ENCODE results near the gene CELF2.
A peak's percentile ranks its signal among the peaks of the same experiment; 100 is the strongest.

DNA sequence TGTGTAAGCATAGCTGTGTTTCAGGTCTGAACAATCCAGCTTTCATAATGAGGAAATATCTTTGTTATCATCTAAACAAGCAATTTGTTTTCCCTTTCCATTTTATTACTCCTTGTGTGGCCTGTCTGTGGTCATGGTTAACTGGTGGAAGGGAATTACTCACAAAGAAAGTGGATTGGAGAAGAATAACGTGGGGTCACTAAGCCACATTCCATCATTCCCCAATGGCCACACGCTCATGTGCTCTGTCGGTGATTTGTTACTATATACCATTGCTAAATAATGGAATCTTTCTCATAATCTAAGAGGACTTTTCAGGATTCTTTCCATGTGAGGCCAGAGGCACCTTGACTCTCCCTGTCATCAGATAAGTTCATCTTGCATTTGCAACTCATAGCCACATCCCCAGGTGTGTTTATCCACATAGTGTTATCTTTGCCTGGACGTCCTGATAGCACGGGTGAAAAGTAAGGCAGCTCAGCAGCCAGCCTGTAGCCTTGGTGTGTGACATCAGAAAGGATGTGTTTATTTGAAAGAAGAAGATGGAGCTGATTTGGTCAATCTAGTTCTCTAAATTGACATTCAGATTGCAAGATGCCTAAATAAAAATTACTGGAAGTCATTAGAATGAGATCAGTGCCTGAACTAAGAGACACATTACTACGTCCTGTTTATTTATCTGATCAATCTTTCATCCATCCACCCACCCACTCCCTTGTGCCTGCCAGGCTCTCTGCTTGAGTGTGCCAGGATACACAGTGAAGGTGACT, 128.9 kb downstream of the CELF2 start:
- no peak for TF ChIP-seq SP2 (IDR thresholded peaks at IDR 0.05; ENCODE audit: extremely low read depth, low read depth, low read length, poor library complexity, severe bottlenecking)
- TF ChIP-seq HDAC6 (IDR thresholded peaks at IDR 0.05; ENCODE audit: low read depth, low read length) = no peak
- no peak for TF ChIP-seq HNRNPL (IDR thresholded peaks at IDR 0.05; ENCODE audit: low read depth, low read length)
- TF ChIP-seq CBFA2T3 (IDR thresholded peaks at IDR 0.05) = peak; percentile 81
- TF ChIP-seq POLR2A (conservative IDR thresholded peaks at IDR 0.05) = no peak
- no peak for TF ChIP-seq JUND (IDR thresholded peaks at IDR 0.05; ENCODE audit: borderline replicate concordance, low read depth, low read length)
- no peak; the same call in 2 of the 3 replicates for TF ChIP-seq JUND (tag; IDR thresholded peaks at IDR 0.05; ENCODE audit: borderline replicate concordance, low read depth, low read length)
- TF ChIP-seq, protein P1, sequence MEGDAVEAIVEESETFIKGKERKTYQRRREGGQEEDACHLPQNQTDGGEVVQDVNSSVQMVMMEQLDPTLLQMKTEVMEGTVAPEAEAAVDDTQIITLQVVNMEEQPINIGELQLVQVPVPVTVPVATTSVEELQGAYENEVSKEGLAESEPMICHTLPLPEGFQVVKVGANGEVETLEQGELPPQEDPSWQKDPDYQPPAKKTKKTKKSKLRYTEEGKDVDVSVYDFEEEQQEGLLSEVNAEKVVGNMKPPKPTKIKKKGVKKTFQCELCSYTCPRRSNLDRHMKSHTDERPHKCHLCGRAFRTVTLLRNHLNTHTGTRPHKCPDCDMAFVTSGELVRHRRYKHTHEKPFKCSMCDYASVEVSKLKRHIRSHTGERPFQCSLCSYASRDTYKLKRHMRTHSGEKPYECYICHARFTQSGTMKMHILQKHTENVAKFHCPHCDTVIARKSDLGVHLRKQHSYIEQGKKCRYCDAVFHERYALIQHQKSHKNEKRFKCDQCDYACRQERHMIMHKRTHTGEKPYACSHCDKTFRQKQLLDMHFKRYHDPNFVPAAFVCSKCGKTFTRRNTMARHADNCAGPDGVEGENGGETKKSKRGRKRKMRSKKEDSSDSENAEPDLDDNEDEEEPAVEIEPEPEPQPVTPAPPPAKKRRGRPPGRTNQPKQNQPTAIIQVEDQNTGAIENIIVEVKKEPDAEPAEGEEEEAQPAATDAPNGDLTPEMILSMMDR (IDR thresholded peaks at IDR 0.05 in 2 of 3, conservative IDR thresholded peaks at IDR 0.05 in 1 of 3; ENCODE audit: insufficient read depth in 2 of 3, low read depth in 1 of 3, low read length in 3 of 3) = no peak
- TF ChIP-seq TGIF2 (CRISPR knock-in tag; IDR thresholded peaks at IDR 0.05) = no peak
- TF ChIP-seq, protein P2, sequence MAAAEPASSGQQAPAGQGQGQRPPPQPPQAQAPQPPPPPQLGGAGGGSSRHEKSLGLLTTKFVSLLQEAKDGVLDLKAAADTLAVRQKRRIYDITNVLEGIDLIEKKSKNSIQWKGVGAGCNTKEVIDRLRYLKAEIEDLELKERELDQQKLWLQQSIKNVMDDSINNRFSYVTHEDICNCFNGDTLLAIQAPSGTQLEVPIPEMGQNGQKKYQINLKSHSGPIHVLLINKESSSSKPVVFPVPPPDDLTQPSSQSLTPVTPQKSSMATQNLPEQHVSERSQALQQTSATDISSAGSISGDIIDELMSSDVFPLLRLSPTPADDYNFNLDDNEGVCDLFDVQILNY (CRISPR knock-in tag; IDR thresholded peaks at IDR 0.05) = no peak
- TF ChIP-seq GATAD2B (IDR thresholded peaks at IDR 0.05; ENCODE audit: borderline replicate concordance) = no peak
- no peak for TF ChIP-seq SMARCB1 (IDR thresholded peaks at IDR 0.05; ENCODE audit: insufficient read length, low read depth)

All from K562 (cell line).